PC-3 (cell line): ENCODE data around the gene PRKCE. TPM values are rescaled to one million over a fixed set of nuclear protein-coding genes. Genes with fewer than 3 reads are reported as not detected.

Source experiments
- ATAC-seq: fragments of 200-7000 bp; cut with Tn5 transposase; 2 replicates; pipeline ENCODE4 v1.9.1; 2020; ENCODE audit warnings: mild to moderate bottlenecking, moderate library complexity
- BruUV-seq: library from RNA; stranded (reverse); fragments of 400-500 nt; replicated peaks from 2 replicates; lab custom pipeline; 2021; lab: Mats Ljungman, UMichigan
- CTCF ChIA-PET: fragments of 300-600 bp; sonication (Branson Sonifier 250); formaldehyde crosslinking; loops from one replicate; lab custom pipeline; 2022; ENCODE audit warnings: antibody characterized with exemption; lab: Charles Lee
- POLR2A ChIA-PET: fragments of 300-600 bp; sonication (Branson Sonifier 250); formaldehyde crosslinking; loops from one replicate; lab custom pipeline; 2022; ENCODE audit warnings: antibody characterized with exemption; ENCODE audit not compliant: unreplicated experiment; lab: Charles Lee
- DNase-seq: peaks from one replicate; pipeline ENCODE4 v3.0.0-alpha.2; 2015
- H2AFZ ChIP-seq: fragments of 300-600 bp; sonication (generic); 2 replicates; pipeline ENCODE4 v1.6.0; 2016; ENCODE audit warnings: antibody characterized with exemption, low read length
- H3F3A ChIP-seq: fragments of 300-600 bp; sonication (generic); one replicate; pipeline ENCODE4 v1.6.0; 2017; ENCODE audit warnings: antibody characterized with exemption, low read length, control low read depth, mild to moderate bottlenecking; ENCODE audit not compliant: unreplicated experiment
- H3K27ac ChIP-seq: fragments of 300-600 bp; sonication (generic); 2 replicates; pipeline ENCODE4 v1.5.1; 2016; ENCODE audit warnings: mild to moderate bottlenecking, low read length
- H3K27me3 ChIP-seq: fragments of 300-600 bp; sonication (generic); 2 replicates; pipeline ENCODE4 v1.6.1; 2016; ENCODE audit warnings: low read length, mixed read lengths
- H3K36me3 ChIP-seq: fragments of 300-600 bp; sonication (generic); 2 replicates; pipeline ENCODE4 v1.6.1; 2016; ENCODE audit warnings: low read depth, mixed run types, low read length, mixed read lengths
- H3K4me1 ChIP-seq: fragments of 300-600 bp; sonication (generic); 2 replicates; pipeline ENCODE4 v1.5.1; 2016; ENCODE audit warnings: low read length; ENCODE audit not compliant: insufficient read depth
- H3K4me2 ChIP-seq: fragments of 300-600 bp; sonication (generic); 2 replicates; pipeline ENCODE4 v1.6.0; 2016; ENCODE audit warnings: low read length
- H3K4me3 ChIP-seq: fragments of 300-600 bp; sonication (generic); 2 replicates; pipeline ENCODE4 v1.5.1; 2016; ENCODE audit warnings: mild to moderate bottlenecking, low read length, mixed read lengths
- H3K79me2 ChIP-seq: fragments of 300-600 bp; sonication (generic); 2 replicates; pipeline ENCODE4 v1.6.1; 2017; ENCODE audit warnings: low read length, mixed read lengths
- H3K9ac ChIP-seq: fragments of 300-600 bp; sonication (generic); 2 replicates; pipeline ENCODE4 v1.6.0; 2016; ENCODE audit warnings: mild to moderate bottlenecking, low read length
- H3K9me2 ChIP-seq: fragments of 300-600 bp; sonication (generic); replicated peaks from 2 replicates; pipeline ENCODE4 v1.6.1; 2016; ENCODE audit warnings: mixed run types, low read length, mixed read lengths
- H3K9me3 ChIP-seq: fragments of 300-600 bp; sonication (generic); 2 replicates; pipeline ENCODE4 v1.6.1; 2016; ENCODE audit warnings: low read length, mixed read lengths
- H4K20me1 ChIP-seq: fragments of 300-600 bp; sonication (generic); 2 replicates; pipeline ENCODE4 v1.6.1; 2016; ENCODE audit warnings: low read length, mixed read lengths
- EZH2 ChIP-seq: fragments of 300-600 bp; sonication (generic); IDR thresholded peaks from one replicate; pipeline ENCODE4 v1.6.1; 2017; ENCODE audit warnings: antibody characterized with exemption, mild to moderate bottlenecking, low read length; ENCODE audit not compliant: unreplicated experiment
- EZH2phosphoT487 ChIP-seq: fragments of 300-600 bp; sonication (generic); IDR thresholded peaks from 2 replicates; pipeline ENCODE4 v1.6.1; 2018; ENCODE audit warnings: mild to moderate bottlenecking, antibody characterized with exemption, low read length, borderline replicate concordance
- intact Hi-C: fragments of 100-400 bp; cut with micrococcal nuclease; formaldehyde crosslinking; loops from 2 replicates; pipeline ENCODE4 v1.9.0; 2023
- total RNA-seq: library from RNA; depleted of rRNA; stranded (reverse); fragments of >200 nt; gene quantifications from 2 replicates; pipeline ENCODE4 v1.2.3, GENCODE V29; 2014
- TF ChIP-seq, protein P1 (sequence below): fragments of 300-600 bp; sonication (generic); conservative IDR thresholded peaks from 2 replicates; pipeline ENCODE4 v1.5.1; 2017; ENCODE audit warnings: antibody characterized with exemption, low read depth, mild to moderate bottlenecking, low read length

The PRKCE gene
- total RNA-seq, 1 experiment from 2014 or later = 7.0 TPM

DNA sequence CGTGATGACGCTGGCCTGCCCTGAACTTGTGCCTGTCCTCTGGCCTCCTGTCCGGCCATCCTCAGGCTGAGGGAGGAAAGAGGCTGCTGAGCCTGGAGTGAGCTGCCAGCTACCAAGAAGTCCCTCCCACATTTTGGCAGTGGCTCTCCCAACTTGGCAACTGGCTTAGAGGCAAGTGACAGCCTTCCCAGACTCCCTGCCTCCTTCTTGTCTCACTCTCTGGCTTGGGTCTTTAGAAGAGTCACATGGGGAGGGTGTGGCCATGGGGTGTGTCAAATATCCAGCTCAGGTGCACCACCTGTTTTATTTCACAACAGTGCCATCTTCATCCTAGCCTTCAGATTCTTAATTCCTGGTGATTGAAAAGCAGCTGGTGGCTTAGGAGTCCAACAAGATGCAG lies 222.9 kb downstream of the PRKCE start:
- no peaks in the 10 kb centered on the region for H4K20me1 ChIP-seq
- TF ChIP-seq EZH2phosphoT487 = no peak
- TF ChIP-seq, protein P1, sequence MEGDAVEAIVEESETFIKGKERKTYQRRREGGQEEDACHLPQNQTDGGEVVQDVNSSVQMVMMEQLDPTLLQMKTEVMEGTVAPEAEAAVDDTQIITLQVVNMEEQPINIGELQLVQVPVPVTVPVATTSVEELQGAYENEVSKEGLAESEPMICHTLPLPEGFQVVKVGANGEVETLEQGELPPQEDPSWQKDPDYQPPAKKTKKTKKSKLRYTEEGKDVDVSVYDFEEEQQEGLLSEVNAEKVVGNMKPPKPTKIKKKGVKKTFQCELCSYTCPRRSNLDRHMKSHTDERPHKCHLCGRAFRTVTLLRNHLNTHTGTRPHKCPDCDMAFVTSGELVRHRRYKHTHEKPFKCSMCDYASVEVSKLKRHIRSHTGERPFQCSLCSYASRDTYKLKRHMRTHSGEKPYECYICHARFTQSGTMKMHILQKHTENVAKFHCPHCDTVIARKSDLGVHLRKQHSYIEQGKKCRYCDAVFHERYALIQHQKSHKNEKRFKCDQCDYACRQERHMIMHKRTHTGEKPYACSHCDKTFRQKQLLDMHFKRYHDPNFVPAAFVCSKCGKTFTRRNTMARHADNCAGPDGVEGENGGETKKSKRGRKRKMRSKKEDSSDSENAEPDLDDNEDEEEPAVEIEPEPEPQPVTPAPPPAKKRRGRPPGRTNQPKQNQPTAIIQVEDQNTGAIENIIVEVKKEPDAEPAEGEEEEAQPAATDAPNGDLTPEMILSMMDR = no peak
- BruUV-seq = no TSS peak
- H3F3A ChIP-seq = no peaks in the 10 kb centered on the region
- H3K27ac ChIP-seq = no peak overlapping the region
- H3K9ac ChIP-seq = no peak overlapping the region
- POLR2A ChIA-PET = no interaction called here
- no peak overlapping the region for H2AFZ ChIP-seq
- H3K27me3 ChIP-seq = no peaks in the 10 kb centered on the region
- H3K4me1 ChIP-seq = no peaks in the 10 kb centered on the region
- H3K4me3 ChIP-seq = no peak overlapping the region
- peaks cover 4% of the 10 kb centered on the region; the same call in 1 of the 2 replicates for H3K9me3 ChIP-seq
- DNase-seq (peak; percentile 19), ATAC-seq (no peak)
- H3K9me2 ChIP-seq = no peaks in the 10 kb centered on the region
- peaks cover 4% of the 10 kb centered on the region; the same call in 1 of the 2 replicates for H3K36me3 ChIP-seq
- H3K4me2 ChIP-seq = no peak overlapping the region
- intact Hi-C loops = no loop called here
- no peaks in the 10 kb centered on the region for H3K79me2 ChIP-seq
- CTCF ChIA-PET = no interaction called here

DNA sequence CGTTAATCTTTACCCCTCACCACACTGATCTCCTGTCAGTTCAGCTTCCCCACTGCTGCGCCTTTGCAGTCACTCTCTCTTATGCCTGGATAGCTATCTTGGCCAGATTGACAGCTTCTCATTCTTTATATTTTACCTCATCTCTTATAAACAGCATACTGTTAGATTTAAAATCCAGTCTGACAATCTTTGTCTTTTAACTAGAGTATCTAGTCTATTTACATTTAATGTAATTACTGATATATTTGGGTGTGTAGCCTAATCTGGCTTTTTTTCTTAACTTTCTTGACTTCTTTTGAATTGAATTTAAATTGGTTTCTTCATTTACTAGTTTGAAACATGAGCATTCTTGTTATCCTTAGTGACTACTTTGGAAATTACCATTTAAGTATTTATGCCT lies 225.1 kb downstream of the PRKCE start:
- Histone ChIP-seq H3K36me3 (peaks cover 4% of the 10 kb centered on the region; the same call in 1 of the 2 replicates), H3K79me2 (no peaks in the 10 kb centered on the region), H3K9me3 (peaks cover 4% of the 10 kb centered on the region; the same call in 1 of the 2 replicates), H3K9ac (no peak overlapping the region), H3K4me2 (no peak overlapping the region), H3K9me2 (no peaks in the 10 kb centered on the region), H3K4me3 (no peak overlapping the region), H3K27ac (no peak overlapping the region), H3K27me3 (no peaks in the 10 kb centered on the region), H3F3A (no peaks in the 10 kb centered on the region), H3K4me1 (no peaks in the 10 kb centered on the region), H2AFZ (no peak overlapping the region), H4K20me1 (no peaks in the 10 kb centered on the region)
- TF ChIP-seq EZH2phosphoT487 (no peak), EZH2 (no peak)
- TF ChIP-seq, protein P1 = no peak
- no peak for ATAC-seq
- no TSS peak for BruUV-seq
- intact Hi-C loops = no loop called here
- DNase-seq = no peak
- ChIA-PET POLR2A (no interaction called here), CTCF (no interaction called here)

DNA sequence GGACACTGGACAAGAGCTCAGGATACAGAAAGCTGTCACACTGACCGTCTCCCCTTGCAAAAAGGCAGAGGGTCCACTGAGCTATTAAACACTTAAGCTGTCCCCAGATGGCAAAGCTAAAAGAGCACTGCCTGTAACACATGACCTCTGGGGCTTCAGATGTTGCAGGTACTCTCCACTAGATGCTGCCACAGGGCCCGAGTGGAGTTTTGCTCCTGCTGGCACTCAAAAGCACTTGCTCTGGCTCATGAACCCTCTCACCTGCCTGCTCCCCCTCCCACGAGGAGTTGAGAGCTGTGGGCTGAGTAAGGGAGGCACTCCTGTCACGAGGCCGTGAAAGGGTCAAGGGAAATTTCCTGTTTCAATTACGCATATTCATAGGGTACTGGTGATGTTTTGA lies 227.9 kb downstream of the PRKCE start:
- no TSS peak for BruUV-seq
- intact Hi-C loops = no loop called here
- Histone ChIP-seq H3K4me1 (no peaks in the 10 kb centered on the region), H3K79me2 (no peaks in the 10 kb centered on the region), H3F3A (no peaks in the 10 kb centered on the region), H3K4me3 (no peak overlapping the region), H3K27me3 (no peaks in the 10 kb centered on the region), H2AFZ (no peak overlapping the region), H3K9ac (no peak overlapping the region), H3K27ac (no peak overlapping the region), H3K9me3 (peaks cover 4% of the 10 kb centered on the region; the same call in 1 of the 2 replicates), H3K9me2 (no peaks in the 10 kb centered on the region), H4K20me1 (no peaks in the 10 kb centered on the region), H3K4me2 (no peak overlapping the region), H3K36me3 (peaks cover 4% of the 10 kb centered on the region; the same call in 1 of the 2 replicates)
- POLR2A ChIA-PET = no interaction called here
- ATAC-seq (no peak), DNase-seq (no peak)
- TF ChIP-seq EZH2 (no peak), EZH2phosphoT487 (no peak)
- TF ChIP-seq, protein P1 = peak; percentile 24; the same call in 1 of the 2 replicates
- CTCF ChIA-PET = interaction anchor here (0.6 kb wide), 1 partner anchor 30 kb away, joined by 4 read pairs; no protein-coding TSS in a partner anchor
